CD14-positive monocyte (primary cell): ENCODE results near the gene EXOC6B. TPM values are rescaled to one million over a fixed set of nuclear protein-coding genes. Genes with fewer than 3 reads are reported as not detected.

Experiments
- DNase-seq, 3 donors: peaks; one replicate each; pipeline ENCODE4 v3.0.0-alpha.2; 2011 to 2022
- H2AFZ ChIP-seq: 2 replicates; pipeline ENCODE4 v1.6.0; 2012; ENCODE audit warnings: mild to moderate bottlenecking, low read depth, low read length, inconsistent platforms; ENCODE audit not compliant: insufficient read depth, poor library complexity, severe bottlenecking
- H3K27ac ChIP-seq, 2 donors: 1 replicate in 1 of 2; 2 replicates in 1 of 2; pipeline ENCODE4 v1.5.1; 2012 to 2013; ENCODE audit warnings: low read length in 2 of 2, control low read depth in 1 of 2, inconsistent platforms in 1 of 2, low read depth in 1 of 2, mild to moderate bottlenecking in 1 of 2
- H3K27me3 ChIP-seq, 2 donors: one replicate each; pipeline versions ENCODE4 v1.6.0 to v1.6.1; 2011 to 2013; ENCODE audit warnings: low read length in 2 of 2; ENCODE audit not compliant: control insufficient read depth in 2 of 2, insufficient read depth in 2 of 2
- H3K36me3 ChIP-seq, 2 donors: replicated peaks in 1 of 2; 1 replicate in 1 of 2; 2 replicates in 1 of 2; pipeline versions ENCODE4 v1.5.1 to v1.6.1; 2012 to 2013; ENCODE audit warnings: low read length in 2 of 2, control low read depth in 1 of 2, inconsistent platforms in 1 of 2, mild to moderate bottlenecking in 1 of 2; ENCODE audit not compliant: insufficient read depth in 2 of 2, control insufficient read depth in 1 of 2
- H3K4me1 ChIP-seq, 2 donors: 1 replicate in 1 of 2; 2 replicates in 1 of 2; pipeline versions ENCODE4 v1.5.1 to v1.6.1; 2012 to 2013; ENCODE audit warnings: low read length in 2 of 2, control low read depth in 1 of 2, inconsistent platforms in 1 of 2, mild to moderate bottlenecking in 1 of 2, moderate library complexity in 1 of 2; ENCODE audit not compliant: insufficient read depth in 2 of 2, control insufficient read depth in 1 of 2
- H3K4me2 ChIP-seq: replicated peaks from 2 replicates; pipeline ENCODE3; 2012; ENCODE audit warnings: low read length, moderate library complexity, mild to moderate bottlenecking; ENCODE audit not compliant: poor library complexity, severe bottlenecking; ENCODE audit errors: extremely low read depth
- H3K4me3 ChIP-seq, 3 experiments: fragments of 200-600 bp in 1 of 3; sonication (generic) in 1 of 3; replicated peaks in 1 of 3; 1 replicate in 2 of 3; 2 replicates in 1 of 3; pipeline ENCODE4 v1.5.1; 2011 to 2013; ENCODE audit warnings: low read length in 3 of 3, mild to moderate bottlenecking in 3 of 3, control low read depth in 2 of 3, low read depth in 2 of 3, inconsistent platforms in 1 of 3, moderate library complexity in 1 of 3
- H3K79me2 ChIP-seq: 2 replicates; pipeline ENCODE4 v1.6.0; 2012; ENCODE audit warnings: mild to moderate bottlenecking, control low read depth, inconsistent platforms, low read length, moderate library complexity; ENCODE audit not compliant: insufficient read depth
- H3K9ac ChIP-seq: 2 replicates; pipeline ENCODE4 v1.6.0; 2017; ENCODE audit warnings: low read length, mild to moderate bottlenecking; ENCODE audit not compliant: insufficient read depth, poor library complexity, severe bottlenecking
- H3K9me3 ChIP-seq, 2 donors: replicated peaks in 1 of 2; 1 replicate in 1 of 2; 2 replicates in 1 of 2; pipeline versions ENCODE4 v1.5.1 to v1.6.1; 2012 to 2013; ENCODE audit warnings: low read length in 2 of 2, control low read depth in 1 of 2; ENCODE audit not compliant: control insufficient read depth in 1 of 2, insufficient read depth in 1 of 2
- H4K20me1 ChIP-seq: 2 replicates; pipeline ENCODE4 v1.6.0; 2012; ENCODE audit warnings: mild to moderate bottlenecking, low read length, control low read depth, moderate library complexity; ENCODE audit not compliant: insufficient read depth
- H3K27ac Mint-ChIP-seq, 7 donors: one replicate each; pipeline ENCODE4 v1.8.0; 2020; ENCODE audit warnings: mild to moderate bottlenecking in 7 of 7, mixed read lengths in 7 of 7, moderate library complexity in 6 of 7, inconsistent platforms in 2 of 7
- H3K27me3 Mint-ChIP-seq, 3 donors: one replicate each; pipeline ENCODE4 v1.8.0; 2021 to 2022; ENCODE audit warnings: low read depth in 3 of 3, mild to moderate bottlenecking in 3 of 3, mixed read lengths in 3 of 3, moderate library complexity in 3 of 3, inconsistent platforms in 1 of 3
- H3K36me3 Mint-ChIP-seq, 2 donors: one replicate each; pipeline ENCODE4 v1.8.0; 2020; ENCODE audit warnings: mixed read lengths in 2 of 2, inconsistent platforms in 1 of 2, mild to moderate bottlenecking in 1 of 2
- H3K4me1 Mint-ChIP-seq: one replicate; pipeline ENCODE4 v1.8.0; 2020; ENCODE audit warnings: mild to moderate bottlenecking, mixed read lengths
- H3K4me3 Mint-ChIP-seq, 2 donors: one replicate each; pipeline ENCODE4 v1.8.0; 2020; ENCODE audit warnings: mild to moderate bottlenecking in 2 of 2, mixed read lengths in 2 of 2, moderate library complexity in 1 of 2
- H3K9me3 Mint-ChIP-seq, 7 donors: one replicate each; pipeline ENCODE4 v1.8.0; 2020 to 2022; ENCODE audit warnings: mixed read lengths in 7 of 7, mild to moderate bottlenecking in 6 of 7, moderate library complexity in 6 of 7, inconsistent platforms in 2 of 7
- WGBS: methylation state at CpG from one replicate; pipeline ENCODE4 v1.1.5; 2013; ENCODE audit warnings: missing lambda C conversion rate; ENCODE audit not compliant: insufficient coverage; 5-methylcytosine and 5-hydroxymethylcytosine counted together
- intact Hi-C, 2 donors: fragments of 100-400 bp; cut with micrococcal nuclease; formaldehyde crosslinking; loops; one replicate each; pipeline versions ENCODE4 v1.15.0 to v1.15.1; 2023
- polyA plus RNA-seq, 3 donors: library from polyadenylated mRNA; depleted of rRNA in 1 of 3; unstranded in 2 of 3; stranded (reverse) in 1 of 3; fragments of 300-500 nt in 2 of 3; fragments of >200 nt in 1 of 3; fragmentation: Illumina TruSeq in 2 of 3; gene quantifications; 1 replicate in 2 of 3; 2 replicates in 1 of 3; pipeline ENCODE4 v1.2.3, GENCODE V29; 2012 to 2021
- TF ChIP-seq, protein P1 (sequence below): fragments of 200-600 bp; IDR thresholded peaks from one replicate; pipeline ENCODE4 v1.8.0; 2022; ENCODE audit warnings: antibody characterized with exemption, mild to moderate bottlenecking

EXOC6B gene
- polyA plus RNA-seq, 3 donors = 1.8 to 2.8 (median 2.1) TPM

DNA sequence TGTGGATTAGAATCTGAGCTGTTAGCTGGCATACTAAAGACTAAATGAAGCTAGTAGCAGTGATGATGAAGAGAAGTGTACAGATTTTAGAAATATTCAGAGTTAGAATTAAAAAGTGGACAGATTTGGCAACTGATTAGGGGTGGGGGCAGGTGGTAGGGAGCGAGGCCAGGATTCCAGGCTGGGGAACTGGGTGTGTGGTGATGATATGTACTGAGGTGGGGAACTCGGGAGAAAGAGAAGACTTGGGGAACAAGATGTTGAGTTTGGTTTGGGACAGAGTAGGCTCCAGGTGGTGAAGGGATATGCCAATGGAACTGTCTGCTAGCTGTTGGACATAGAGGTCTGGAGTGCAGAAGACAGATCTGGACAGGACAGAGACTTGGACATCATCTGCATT, 669.0 kb downstream of the EXOC6B start:
- no peak overlapping the region for H3K4me3 Mint-ChIP-seq
- no peaks in the 10 kb centered on the region for H3K79me2 ChIP-seq
- TF ChIP-seq, protein P1, sequence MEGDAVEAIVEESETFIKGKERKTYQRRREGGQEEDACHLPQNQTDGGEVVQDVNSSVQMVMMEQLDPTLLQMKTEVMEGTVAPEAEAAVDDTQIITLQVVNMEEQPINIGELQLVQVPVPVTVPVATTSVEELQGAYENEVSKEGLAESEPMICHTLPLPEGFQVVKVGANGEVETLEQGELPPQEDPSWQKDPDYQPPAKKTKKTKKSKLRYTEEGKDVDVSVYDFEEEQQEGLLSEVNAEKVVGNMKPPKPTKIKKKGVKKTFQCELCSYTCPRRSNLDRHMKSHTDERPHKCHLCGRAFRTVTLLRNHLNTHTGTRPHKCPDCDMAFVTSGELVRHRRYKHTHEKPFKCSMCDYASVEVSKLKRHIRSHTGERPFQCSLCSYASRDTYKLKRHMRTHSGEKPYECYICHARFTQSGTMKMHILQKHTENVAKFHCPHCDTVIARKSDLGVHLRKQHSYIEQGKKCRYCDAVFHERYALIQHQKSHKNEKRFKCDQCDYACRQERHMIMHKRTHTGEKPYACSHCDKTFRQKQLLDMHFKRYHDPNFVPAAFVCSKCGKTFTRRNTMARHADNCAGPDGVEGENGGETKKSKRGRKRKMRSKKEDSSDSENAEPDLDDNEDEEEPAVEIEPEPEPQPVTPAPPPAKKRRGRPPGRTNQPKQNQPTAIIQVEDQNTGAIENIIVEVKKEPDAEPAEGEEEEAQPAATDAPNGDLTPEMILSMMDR = no peak
- H3K27me3 Mint-ChIP-seq = peaks cover 22 to 35% (median 31%) of the 10 kb centered on the region in 3 donors
- no peaks in the 10 kb centered on the region for H4K20me1 ChIP-seq
- no peaks in the 10 kb centered on the region for H3K4me1 ChIP-seq
- H3K9me3 Mint-ChIP-seq = no peaks in the 10 kb centered on the region
- H3K27ac Mint-ChIP-seq = no peak overlapping the region
- no peak overlapping the region for H3K4me2 ChIP-seq
- no peaks in the 10 kb centered on the region for H3K9me3 ChIP-seq
- intact Hi-C loops = loop anchor here in 1 of 2 donors (10.0 kb wide), 1 partner anchor 612 kb away; no protein-coding TSS in a partner anchor
- no peak overlapping the region for H3K27ac ChIP-seq
- WGBS = 88% methylated on average over 2 of the region's 2 CpGs
- H3K36me3 Mint-ChIP-seq = no peaks in the 10 kb centered on the region
- DNase-seq = no peak
- no peak overlapping the region for H3K9ac ChIP-seq
- H3K4me1 Mint-ChIP-seq = no peaks in the 10 kb centered on the region
- no peak overlapping the region for H3K4me3 ChIP-seq
- H3K36me3 ChIP-seq = no peaks in the 10 kb centered on the region
- H3K27me3 ChIP-seq = peaks cover under 1 to 15% of the 10 kb centered on the region in 2 donors
- H2AFZ ChIP-seq = no peak overlapping the region

DNA sequence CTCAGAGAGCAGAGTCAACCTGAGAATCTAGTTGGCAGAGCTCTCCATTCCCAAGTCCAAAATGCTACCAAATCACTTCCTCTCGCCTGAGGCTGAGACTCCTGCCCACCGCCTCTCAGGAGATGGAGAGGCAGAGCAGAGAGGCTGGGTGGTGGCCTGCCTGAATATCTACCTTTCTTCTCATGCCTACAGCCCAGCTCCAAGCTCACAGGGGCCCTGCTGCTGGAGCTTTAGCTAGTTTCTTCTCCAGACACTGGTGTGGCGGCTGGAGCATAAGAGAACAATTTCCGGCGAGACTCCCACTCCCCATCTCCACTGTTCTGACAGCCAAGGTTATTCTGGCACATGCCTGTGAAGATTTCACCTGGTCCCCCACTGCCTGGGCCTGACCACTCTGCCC, 670.1 kb downstream of the EXOC6B start:
- peaks cover 29 to 41% (median 40%) of the 10 kb centered on the region in 3 donors for H3K27me3 Mint-ChIP-seq
- no peak overlapping the region for H3K4me3 ChIP-seq
- H3K27me3 ChIP-seq = peaks cover 2 to 20% of the 10 kb centered on the region in 2 donors
- no peak overlapping the region for H2AFZ ChIP-seq
- H3K27ac Mint-ChIP-seq = peak overlapping the region in 1 of 7 donors; percentile 66
- no peak overlapping the region for H3K4me2 ChIP-seq
- intact Hi-C loops = loop anchor here in 1 of 2 donors (10.0 kb wide), 1 partner anchor 611 kb away; no protein-coding TSS in a partner anchor
- no peak for DNase-seq
- no peaks in the 10 kb centered on the region for H3K4me1 Mint-ChIP-seq
- H3K27ac ChIP-seq = no peak overlapping the region
- no peaks in the 10 kb centered on the region for H3K79me2 ChIP-seq
- H3K9me3 ChIP-seq = peaks cover 0 to 5% of the 10 kb centered on the region in 2 donors
- H3K9ac ChIP-seq = no peak overlapping the region
- H3K4me1 ChIP-seq = no peaks in the 10 kb centered on the region
- TF ChIP-seq, protein P1 = no peak
- WGBS = 95% methylated on average over 4 of the region's 5 CpGs
- H3K9me3 Mint-ChIP-seq = no peaks in the 10 kb centered on the region
- H3K4me3 Mint-ChIP-seq = no peak overlapping the region
- H4K20me1 ChIP-seq = no peaks in the 10 kb centered on the region
- H3K36me3 Mint-ChIP-seq = no peaks in the 10 kb centered on the region
- H3K36me3 ChIP-seq = no peaks in the 10 kb centered on the region
